Subcutaneous abdominal adipose tissue (tissue), 5 donors: ENCODE results near the gene KAT6B.
A peak's percentile ranks its signal among the peaks of the same experiment; 100 is the strongest.

Source experiments
- H3K27ac ChIP-seq: one replicate; pipeline ENCODE4 v1.7.0; 2013; ENCODE audit warnings: low read depth, mild to moderate bottlenecking, inconsistent platforms, low read length, moderate library complexity
- H3K27me3 ChIP-seq, 5 donors: one replicate each; pipeline ENCODE4 v1.7.0; 2013; ENCODE audit warnings: low read length in 5 of 5, inconsistent platforms in 1 of 5; ENCODE audit not compliant: control insufficient read depth in 5 of 5, insufficient read depth in 4 of 5
- H3K36me3 ChIP-seq, 5 donors: one replicate each; pipeline ENCODE4 v1.7.0; 2013; ENCODE audit warnings: low read length in 5 of 5; ENCODE audit not compliant: control insufficient read depth in 5 of 5, insufficient read depth in 5 of 5
- H3K4me1 ChIP-seq, 5 donors: one replicate each; pipeline ENCODE4 v1.7.0; 2013; ENCODE audit warnings: low read length in 5 of 5, mild to moderate bottlenecking in 3 of 5, moderate library complexity in 1 of 5; ENCODE audit not compliant: control insufficient read depth in 5 of 5, insufficient read depth in 5 of 5
- H3K4me3 ChIP-seq, 5 donors: one replicate each; pipeline ENCODE4 v1.7.0; 2013; ENCODE audit warnings: low read length in 5 of 5, low read depth in 1 of 5
- H3K9ac ChIP-seq, 5 donors: one replicate each; pipeline ENCODE4 v1.7.0; 2013; ENCODE audit warnings: low read length in 5 of 5, mild to moderate bottlenecking in 4 of 5, moderate library complexity in 3 of 5
- H3K9me3 ChIP-seq, 5 donors: one replicate each; pipeline ENCODE4 v1.7.0; 2013; ENCODE audit warnings: low read length in 5 of 5; ENCODE audit not compliant: control insufficient read depth in 5 of 5
- donor health status: healthy.
- donor health status: healthy.
- donor health status: healthy.
- donor health status: healthy.
- donor health status: healthy.

The KAT6B gene

DNA sequence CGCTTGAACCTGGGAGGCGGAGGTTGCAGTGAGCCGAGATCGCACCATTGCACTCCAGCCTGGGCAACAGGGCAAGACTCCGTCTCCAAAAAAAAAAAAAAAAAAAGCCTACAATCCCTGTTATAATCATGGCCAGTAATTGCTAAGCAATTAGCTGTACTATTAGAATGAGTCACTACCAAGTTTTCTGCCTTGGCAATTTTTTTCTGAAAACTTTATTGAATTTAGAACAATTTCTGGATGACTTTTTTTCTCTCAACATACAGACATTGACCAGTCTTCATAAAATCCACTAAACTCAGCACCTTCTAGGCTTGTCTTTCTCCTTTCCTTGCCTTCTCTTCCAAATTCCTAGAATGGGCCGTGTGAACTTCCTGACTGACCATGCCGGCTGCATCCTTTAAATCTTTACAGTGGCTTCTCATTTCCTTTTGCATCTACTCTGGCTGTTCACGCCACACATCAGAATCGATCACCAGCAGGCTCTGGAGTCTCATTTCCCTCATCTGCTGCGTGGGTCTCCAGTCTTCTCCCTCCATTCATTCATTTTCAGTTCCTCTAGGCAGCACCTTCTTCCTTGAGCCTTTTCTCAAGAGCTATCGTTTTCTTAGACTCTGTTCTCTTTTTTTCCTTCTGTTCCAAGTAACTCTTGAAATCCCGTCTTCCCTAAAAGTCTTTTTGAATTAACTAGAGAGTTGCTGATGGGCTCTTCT is 107.9 kb downstream of the KAT6B start:
- Histone ChIP-seq H3K4me1 (peaks cover 0 to 34% (median 21%) of the 10 kb centered on the region in 5 donors), H3K9ac (no peak overlapping the region), H3K27ac (no peak overlapping the region)

DNA sequence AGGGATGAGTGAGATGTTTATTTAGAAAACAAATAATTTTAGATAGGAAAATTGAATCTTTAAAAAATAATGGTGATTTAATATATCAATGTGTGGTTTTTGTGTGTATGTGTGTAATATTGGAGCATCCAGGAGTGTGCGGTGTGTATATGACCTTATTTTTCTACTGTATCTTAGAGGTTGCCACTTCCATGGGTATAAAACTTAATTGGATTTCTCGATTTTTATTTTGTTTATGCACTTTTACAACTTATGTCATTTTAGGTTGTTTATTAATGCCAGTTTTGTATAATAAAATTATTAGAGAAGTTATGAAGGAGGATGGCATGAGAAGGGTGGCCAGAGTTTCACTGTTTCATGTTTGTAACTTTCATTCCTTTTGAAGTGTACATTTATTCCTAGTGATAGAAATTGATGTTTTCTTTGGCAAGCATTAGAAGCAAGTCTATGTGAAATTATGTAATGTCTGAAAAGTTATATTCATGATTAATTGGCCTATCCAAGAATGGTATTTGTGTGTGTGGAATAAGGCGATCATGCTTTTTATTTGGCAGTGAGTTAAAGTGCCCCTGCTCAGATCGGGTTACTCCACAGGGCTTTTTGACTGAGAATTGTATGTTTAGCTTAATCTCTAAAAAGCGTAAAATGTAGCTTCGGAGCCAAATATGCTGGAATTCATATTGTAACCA is 110.3 kb downstream of the KAT6B start:
- Histone ChIP-seq H3K27ac (peak overlapping the region; percentile 52), H3K27me3 (no peaks in the 10 kb centered on the region), H3K4me1 (peaks cover 0 to 32% (median 24%) of the 10 kb centered on the region in 5 donors)

More for the DNA sequence above, 107.9 kb downstream of the KAT6B start:
- no peaks in the 10 kb centered on the region for H3K9me3 ChIP-seq
- H3K27me3 ChIP-seq, result no peaks in the 10 kb centered on the region
- H3K4me3 ChIP-seq, result no peak overlapping the region
- H3K36me3 ChIP-seq, result no peaks in the 10 kb centered on the region

DNA sequence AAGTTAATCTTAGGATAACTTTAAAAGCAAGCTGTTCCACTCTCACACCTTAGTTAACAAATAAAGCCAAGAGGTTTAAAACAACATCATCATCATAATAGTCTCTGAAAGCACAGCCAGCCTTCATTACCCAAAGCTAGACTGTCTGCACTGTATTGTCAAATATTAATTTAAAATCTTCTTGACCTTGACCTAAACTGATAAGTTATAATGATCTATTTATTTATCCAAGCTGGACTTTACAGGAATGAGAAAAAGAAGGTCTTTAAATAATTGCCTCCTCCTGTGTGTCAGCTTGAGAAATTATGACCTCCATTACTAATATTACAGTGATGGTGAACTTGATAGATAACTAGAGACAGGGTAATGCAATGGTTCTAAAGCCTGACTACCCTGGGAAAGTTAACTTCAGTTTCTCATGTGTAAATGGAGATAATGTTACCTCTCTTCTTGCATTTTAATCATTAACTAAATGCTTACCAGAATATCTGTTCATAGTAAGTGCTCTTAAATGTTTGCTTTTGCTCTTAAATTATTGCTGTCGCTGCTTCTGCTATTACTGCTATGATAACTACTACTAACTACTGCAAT is 111.0 kb downstream of the KAT6B start:
- H3K9me3 ChIP-seq, result no peaks in the 10 kb centered on the region
- H3K9ac ChIP-seq, result peak overlapping the region in 1 of 5 donors; percentile 51
- peaks cover 0 to 35% (median 26%) of the 10 kb centered on the region in 5 donors for H3K4me1 ChIP-seq
- H3K36me3 ChIP-seq, result no peaks in the 10 kb centered on the region
- no peaks in the 10 kb centered on the region for H3K27me3 ChIP-seq
- H3K4me3 ChIP-seq, result no peak overlapping the region
- peak overlapping the region; percentile 52 for H3K27ac ChIP-seq

More for the DNA sequence above, 110.3 kb downstream of the KAT6B start:
- H3K4me3 ChIP-seq, result no peak overlapping the region
- H3K9ac ChIP-seq, result peak overlapping the region in 1 of 5 donors; percentile 51
- H3K9me3 ChIP-seq, result no peaks in the 10 kb centered on the region
- H3K36me3 ChIP-seq, result no peaks in the 10 kb centered on the region

DNA sequence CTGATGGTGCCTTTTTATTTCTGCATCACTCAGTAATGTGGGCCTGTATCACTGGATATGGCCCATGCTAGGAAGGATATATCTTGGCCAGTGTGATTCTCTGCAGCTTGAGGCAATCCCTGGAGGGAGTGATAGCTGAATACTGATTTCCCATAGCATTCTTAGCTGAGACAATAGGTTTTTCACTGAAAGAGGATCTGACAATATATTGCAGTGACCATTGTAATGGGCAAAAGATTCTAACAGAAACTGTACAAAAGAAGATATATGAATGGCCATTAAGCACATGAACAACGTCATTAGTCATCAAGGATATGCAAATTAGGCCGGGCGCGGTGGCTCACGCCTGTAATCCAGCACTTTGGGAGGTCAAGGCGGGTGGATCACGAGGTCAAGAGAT is 117.8 kb downstream of the KAT6B start:
- Histone ChIP-seq H3K36me3 (no peaks in the 10 kb centered on the region), H3K4me3 (no peak overlapping the region), H3K27ac (no peak overlapping the region), H3K9ac (no peak overlapping the region), H3K27me3 (no peaks in the 10 kb centered on the region), H3K4me1 (peaks cover 0 to 26% (median 18%) of the 10 kb centered on the region in 5 donors), H3K9me3 (no peaks in the 10 kb centered on the region)

DNA sequence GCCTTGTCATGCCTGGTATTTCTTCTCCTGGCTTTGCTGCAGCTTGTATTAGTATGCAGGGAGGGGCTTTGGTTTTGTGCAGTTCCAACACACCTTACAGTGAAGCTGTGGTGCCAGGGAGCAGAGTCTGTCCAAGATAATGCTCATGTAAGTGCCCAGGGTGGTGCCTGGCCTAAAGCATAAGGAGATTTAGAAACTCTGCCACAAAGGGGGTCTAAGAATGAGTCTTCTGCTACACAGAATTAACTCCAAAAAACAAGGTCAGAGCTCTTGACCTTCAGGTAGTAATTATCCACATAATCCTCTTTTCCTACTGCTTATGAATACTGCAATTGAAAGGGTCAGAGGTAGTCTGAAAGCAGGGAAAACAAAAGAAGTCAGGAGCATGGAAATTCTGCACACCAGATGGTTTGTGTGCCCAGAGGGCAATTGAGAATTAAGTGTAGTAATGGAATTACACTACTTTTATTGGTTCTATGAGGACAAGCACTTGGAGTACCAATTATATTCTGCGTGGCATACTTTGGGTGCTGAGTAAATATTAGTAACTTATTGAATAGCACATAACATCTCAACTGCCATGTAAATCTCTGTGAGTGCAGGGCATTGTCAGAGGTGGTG is 121.5 kb downstream of the KAT6B start:
- Histone ChIP-seq H3K27me3 (no peaks in the 10 kb centered on the region), H3K9ac (no peak overlapping the region), H3K4me3 (no peak overlapping the region), H3K27ac (no peak overlapping the region), H3K4me1 (peaks cover 2 to 34% (median 12%) of the 10 kb centered on the region in 5 donors), H3K9me3 (no peaks in the 10 kb centered on the region), H3K36me3 (no peaks in the 10 kb centered on the region)

DNA sequence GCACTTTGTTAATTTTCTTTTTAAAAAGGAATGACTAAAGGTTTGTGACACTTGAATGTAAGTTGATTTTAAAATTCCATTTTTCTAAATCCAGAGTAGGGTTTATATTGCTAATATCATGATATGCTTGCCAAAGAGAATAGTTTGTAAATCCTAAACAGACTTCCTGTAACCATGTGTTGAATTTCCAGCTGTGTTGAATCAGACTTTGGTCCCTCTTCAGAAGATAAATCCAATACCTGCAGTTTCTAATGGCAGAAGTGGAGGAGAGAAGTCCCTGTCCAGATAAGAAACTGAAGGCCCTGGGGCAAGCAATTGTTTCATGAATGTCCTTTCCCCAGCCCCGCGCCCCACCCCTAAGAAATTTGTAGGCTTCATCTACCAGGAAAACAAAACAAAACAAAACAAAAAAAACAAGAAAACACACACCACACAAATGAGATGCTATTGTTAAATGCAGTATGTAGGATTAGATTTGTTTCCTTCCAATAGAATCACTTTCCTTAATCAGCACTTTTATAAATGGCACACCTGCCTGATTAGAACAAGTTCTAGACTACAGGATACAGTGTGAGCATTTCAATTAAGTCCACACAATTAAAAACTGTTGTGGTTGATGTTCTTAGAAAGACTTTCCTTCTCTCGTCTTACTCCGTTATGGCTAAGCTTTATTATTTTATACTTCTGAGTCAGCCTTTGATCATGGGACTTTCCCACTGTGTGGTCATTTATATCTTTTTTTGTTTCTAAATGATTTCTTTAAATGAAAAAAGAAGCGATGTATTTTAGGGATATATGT is 122.8 kb downstream of the KAT6B start:
- Histone ChIP-seq H3K36me3 (no peaks in the 10 kb centered on the region), H3K4me3 (no peak overlapping the region), H3K27ac (peak overlapping the region; percentile 92), H3K4me1 (peaks cover 2 to 42% (median 18%) of the 10 kb centered on the region in 5 donors), H3K27me3 (no peaks in the 10 kb centered on the region), H3K9me3 (no peaks in the 10 kb centered on the region), H3K9ac (no peak overlapping the region)

DNA sequence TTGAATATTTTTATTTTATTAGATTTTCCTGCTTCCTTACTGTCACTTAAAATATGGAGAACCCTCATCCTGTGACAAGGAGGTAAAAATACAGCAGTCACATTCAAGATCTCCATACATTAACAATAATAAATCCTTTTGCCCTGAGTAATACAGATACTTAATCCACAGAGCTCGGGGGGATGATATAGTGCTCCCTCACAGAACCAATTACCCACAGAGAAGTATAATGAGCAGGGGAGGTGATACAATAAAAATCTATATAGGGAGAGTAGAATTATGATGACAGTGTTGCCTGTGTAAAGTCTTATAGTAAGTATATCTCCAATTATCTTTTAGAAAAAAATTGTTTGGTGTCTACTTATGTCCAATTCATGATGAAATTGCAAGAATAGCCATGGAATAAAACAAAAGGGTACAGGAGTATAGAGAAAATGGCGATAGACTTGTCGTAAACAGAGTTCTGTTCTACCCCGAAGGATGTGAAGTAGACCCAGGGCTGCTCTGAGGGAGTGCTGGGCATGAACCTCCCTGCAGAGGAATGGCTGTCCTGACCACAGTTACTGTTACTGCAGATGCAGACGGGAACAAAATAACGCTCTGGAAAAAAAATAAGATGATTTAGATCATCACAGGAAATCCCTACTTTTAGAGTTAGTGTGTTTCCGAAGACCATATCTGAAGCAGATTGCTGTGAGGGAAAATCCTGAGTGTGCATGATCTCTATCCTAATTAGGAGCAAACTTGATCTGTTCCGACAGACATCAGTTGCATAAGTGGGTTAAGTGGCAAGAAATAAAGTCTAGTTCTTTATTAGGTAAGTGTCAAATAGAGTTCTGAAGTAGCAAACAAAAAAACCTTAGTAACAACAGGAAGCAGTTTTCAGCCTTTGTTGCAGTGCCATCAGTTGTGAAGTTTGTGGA is 123.7 kb downstream of the KAT6B start:
- no peaks in the 10 kb centered on the region for H3K9me3 ChIP-seq
- H3K4me1 ChIP-seq, result peaks cover 2 to 42% (median 18%) of the 10 kb centered on the region in 5 donors
- H3K27me3 ChIP-seq, result no peaks in the 10 kb centered on the region
- H3K9ac ChIP-seq, result peak overlapping the region in 3 of 5 donors; percentile 31 to 57 (median 56)
- peak overlapping the region; percentile 92 for H3K27ac ChIP-seq
- H3K4me3 ChIP-seq, result no peak overlapping the region
- no peaks in the 10 kb centered on the region for H3K36me3 ChIP-seq

DNA sequence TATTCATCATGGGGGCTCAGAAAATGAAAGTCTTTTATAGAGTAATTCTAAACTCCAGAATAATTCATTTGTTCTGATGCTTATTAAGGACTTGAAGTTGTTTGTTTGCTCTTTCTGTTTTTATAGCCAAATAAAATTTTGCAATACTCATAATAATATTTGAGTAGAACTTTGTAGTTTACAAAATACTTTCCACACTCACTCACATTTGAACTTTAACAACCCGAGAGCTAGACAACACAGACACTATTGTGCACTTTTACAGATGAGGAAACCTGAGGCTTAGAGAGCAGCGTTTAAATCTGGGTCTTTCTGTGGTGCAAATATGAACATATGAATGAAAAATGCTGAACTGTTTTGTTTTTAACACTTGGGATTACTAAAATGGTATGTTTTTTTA is 126.8 kb downstream of the KAT6B start:
- Histone ChIP-seq H3K27ac (peak overlapping the region; percentile 4), H3K36me3 (no peaks in the 10 kb centered on the region), H3K27me3 (no peaks in the 10 kb centered on the region)

DNA sequence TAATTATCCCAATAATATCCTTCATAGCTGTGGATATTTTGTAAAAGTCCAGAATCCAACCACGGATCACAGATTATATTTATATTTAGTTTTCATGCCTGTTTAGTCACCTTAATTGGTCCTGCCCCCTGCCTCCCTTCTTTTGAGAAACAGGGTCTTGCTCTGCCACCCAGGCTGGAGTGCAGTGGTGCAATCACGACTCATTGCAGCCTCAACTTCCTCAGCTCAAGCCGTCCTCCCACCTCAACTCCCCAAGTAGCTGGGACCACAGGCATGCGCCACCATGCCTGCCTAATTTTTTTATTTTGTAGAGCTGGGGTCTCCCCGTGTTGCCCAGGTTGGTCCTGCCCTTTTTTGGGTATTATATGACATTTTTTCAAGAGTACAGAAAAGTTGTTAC is 129.4 kb downstream of the KAT6B start:
- Histone ChIP-seq H3K4me1 (peaks cover 5 to 22% (median 17%) of the 10 kb centered on the region in 5 donors), H3K4me3 (no peak overlapping the region), H3K9ac (no peak overlapping the region), H3K27ac (no peak overlapping the region), H3K9me3 (no peaks in the 10 kb centered on the region), H3K36me3 (no peaks in the 10 kb centered on the region), H3K27me3 (no peaks in the 10 kb centered on the region)

More for the DNA sequence above, 126.8 kb downstream of the KAT6B start:
- Histone ChIP-seq H3K9ac (peak overlapping the region in 1 of 5 donors; percentile 45), H3K9me3 (no peaks in the 10 kb centered on the region), H3K4me3 (no peak overlapping the region), H3K4me1 (peaks cover 7 to 43% (median 22%) of the 10 kb centered on the region in 5 donors)
